Measurements from ENCODE around the gene PDE1A.
"Not testable (repeated sequence)": the region's sequence is repeated elsewhere in the genome, so short reads cannot be mapped to it uniquely, and the experiment has no call there.

PDE1A gene

DNA sequence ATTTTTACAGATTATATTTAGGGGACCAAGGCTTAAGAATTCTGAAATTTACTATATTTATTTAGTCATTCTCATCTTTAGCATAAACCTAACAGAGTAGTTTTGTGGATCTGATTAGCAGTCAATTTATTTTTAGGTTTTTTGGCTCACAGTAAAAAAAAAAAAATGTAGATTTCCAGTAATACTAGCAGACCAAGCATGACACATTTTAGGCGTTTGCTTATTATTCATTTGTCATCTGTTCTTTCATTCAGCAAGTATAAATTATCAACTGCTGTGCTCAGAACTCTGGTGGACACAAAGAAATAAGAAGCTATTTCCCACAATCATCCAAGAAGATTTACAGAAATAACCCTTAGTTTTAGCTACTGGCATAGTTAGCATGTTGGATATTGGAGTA is 20.6 kb downstream of the PDE1A start:
- DNase-seq (ENCODE audit: low read depth) = peak; percentile 25

DNA sequence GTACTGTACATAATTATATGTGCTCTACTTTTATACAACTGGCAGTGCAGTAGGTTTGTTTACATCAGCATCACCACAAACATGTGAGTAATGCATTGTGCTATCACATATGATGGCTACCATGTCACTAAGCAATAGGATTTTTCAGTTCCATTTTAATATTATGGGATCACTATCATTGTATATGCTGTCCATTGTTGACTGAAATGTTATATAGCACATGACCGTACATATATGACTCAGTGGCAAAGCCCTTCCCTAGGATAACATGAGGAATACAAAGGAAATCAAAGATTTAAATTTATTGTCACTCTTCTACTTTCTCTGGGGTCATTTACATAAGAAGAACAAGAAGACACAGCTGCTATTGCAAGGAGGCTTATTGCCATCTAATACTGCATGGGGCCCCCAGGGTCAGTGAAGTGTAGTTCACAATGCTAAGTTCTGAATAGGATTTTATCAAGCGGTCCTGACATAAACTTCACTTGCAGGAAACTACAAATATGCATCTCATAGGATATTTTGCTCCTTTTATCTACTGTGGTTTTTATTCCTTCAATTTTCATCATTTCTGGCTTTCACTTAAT is 21.8 kb downstream of the PDE1A start:
- peak; percentile 18 for DNase-seq (ENCODE audit: low read depth)

DNA sequence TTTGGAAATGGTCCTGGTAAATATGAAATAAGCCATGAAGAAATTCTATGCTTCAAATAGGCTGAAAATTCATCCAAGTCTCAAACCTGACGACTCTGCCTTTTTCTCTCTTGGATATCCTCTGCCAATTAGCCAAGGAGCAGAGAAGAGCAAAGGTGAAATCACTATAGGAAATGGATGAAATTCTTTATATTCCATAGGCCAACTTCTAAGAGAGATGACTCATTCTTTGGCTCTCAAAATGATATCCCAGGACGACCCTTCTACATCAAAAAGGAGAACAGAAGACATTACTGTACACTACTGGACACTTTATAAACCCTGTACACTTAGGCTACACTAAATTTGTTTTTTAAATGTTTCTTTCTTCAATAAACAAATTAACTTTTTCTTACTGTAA is 22.7 kb downstream of the PDE1A start:
- peak; percentile 34 for DNase-seq (ENCODE audit: low read depth)

DNA sequence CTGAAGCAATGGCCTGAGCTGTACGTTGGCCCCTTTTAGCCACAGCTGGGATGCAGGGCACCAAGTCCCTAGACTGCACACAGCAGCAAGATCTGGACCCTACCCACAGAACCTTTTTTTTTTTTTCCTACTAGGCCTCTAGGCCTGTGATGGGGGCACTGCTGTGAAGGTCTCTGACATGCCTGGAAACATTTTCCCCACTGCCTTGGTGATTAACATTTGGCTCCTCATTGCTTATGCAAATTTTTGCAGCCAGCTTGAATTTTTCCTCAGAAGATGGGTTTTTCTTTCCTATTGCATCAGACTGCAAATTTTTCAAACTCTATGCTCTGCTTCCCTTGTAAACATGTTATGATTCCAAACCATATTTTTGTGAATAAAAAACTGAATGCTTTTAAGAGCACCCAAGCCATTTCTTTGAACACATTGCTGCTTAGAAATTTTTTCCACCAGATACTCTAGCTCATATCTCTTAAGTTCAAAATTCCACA is 33.5 kb downstream of the PDE1A start:
- no peak for DNase-seq (ENCODE audit: low read depth)

DNA sequence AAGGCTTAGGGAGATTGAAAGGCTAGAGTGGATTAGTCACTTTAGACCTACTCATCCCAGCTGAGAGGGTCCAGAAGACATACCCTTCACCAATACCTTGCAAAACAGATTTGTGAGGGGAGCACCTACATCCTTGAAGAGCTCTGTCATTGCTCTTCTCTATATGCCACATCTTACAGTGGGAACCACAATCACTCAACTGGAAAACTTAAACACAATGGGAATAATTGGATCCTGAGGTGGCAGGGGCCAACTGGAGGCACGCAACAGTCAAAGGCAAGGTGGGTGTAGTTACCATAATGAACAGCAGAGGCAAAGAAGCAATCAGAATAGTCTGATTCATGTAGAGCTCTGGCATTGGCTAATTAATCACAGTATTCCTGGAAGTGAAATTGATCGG is 35.4 kb downstream of the PDE1A start:
- no peak for DNase-seq (ENCODE audit: low read depth)

DNA sequence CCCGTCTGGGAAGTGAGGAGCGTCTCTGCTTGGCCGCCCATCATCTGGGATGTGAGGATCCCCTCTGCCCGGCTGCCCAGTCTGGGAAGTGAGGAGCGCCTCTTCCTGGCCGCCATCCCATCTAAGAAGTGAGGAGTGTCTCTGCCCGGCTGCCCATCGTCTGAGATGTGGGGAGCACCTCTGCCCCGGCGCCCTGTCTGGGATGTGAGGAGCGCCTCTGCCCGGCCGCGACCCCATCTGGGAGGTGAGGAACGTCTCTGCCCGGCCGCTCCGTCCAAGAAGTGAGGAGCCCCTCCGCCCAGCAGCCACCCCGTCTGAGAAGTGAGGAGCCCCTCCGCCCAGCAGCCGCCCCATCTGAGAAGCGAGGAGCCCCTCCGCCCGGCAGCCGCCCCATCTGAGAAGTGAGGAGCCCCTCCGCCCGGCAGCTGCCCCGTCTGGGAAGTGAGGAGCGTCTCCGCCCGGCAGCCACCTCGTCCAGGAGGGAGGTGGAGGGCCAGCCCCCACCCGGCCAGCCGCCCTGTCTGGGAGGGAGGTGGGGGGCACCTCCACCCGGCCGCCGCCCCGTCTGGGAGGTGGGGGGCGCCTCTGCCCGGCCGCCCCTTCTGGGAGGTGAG is 40.5 kb downstream of the PDE1A start:
- not testable (repeated sequence) for DNase-seq (ENCODE audit: low read depth)

DNA sequence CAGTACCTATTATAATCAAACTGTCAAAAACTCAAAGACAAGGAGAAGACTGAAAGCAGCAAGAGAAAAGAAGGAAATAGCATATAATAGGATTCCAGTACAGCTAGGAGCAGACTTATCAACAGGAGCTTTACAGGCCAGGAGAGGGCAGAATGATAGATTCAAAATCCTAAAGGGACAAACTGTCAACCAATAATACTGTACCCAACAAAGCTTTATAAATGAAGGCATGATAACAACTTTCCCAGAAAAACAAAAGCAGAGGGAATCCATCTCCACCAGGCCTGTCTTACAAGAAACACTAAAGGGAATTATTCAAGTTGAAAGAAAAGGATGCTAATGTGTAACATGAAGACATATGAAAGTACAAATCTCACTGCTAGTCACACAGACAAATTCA is 42.0 kb downstream of the PDE1A start:
- no peak for DNase-seq (ENCODE audit: low read depth)

DNA sequence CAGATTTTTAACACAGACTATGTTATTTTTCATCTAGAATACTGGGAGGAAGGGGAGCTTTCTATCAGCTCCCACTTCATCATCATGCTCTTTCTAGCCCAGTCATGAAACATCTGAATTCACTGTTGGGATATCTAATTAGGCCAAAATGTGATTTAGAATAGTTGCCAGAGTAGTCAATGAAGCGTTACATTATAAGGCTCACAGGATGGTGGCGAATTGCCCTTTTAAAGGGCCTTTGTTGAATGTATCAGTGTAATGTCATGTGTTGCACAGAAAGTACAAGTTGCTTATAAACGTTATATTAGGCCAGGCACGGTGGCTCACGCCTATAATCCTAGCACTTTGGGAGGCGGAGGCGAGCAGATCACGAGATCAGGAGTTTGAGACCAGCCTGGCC is 45.6 kb downstream of the PDE1A start:
- DNase-seq (ENCODE audit: low read depth) = no peak

DNA sequence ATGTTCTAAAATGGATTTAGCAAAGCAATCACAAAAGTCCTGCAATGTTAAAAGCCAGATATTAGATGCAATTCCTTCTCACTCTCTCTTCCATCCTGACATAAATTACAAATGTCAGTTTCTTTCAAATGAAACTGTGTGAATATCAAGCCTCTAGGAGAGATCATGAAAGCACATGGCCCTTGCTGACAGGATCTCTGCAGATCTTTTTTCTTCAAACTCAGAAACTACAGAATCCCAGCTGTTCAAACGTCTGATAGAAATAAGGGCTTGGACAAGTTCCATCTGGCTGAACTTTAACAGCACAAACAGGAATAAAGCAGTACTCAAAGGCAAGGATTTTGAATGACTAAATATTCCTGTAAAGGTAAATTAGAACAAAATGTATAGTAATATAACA is 47.6 kb downstream of the PDE1A start:
- DNase-seq (ENCODE audit: low read depth) = peak; percentile 63

DNA sequence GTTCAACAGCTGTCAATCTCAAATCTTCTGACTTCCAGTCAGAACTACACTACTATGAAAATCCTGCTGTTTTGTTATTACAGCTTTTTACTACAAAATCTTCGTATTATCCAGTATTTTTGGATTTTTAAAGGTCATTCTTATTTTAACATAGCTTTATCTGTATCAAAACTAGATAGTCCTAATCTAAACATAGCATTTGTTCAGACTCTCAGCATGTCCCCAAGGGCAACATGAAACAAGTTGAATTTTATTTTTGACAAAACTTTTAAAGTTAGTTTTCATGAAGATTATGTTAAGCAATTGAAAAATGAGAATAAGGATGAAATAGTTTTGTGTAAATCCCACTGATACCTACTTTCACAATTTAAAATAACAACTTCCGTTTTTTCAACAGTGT is 48.1 kb downstream of the PDE1A start:
- no peak for DNase-seq (ENCODE audit: low read depth)

DNA sequence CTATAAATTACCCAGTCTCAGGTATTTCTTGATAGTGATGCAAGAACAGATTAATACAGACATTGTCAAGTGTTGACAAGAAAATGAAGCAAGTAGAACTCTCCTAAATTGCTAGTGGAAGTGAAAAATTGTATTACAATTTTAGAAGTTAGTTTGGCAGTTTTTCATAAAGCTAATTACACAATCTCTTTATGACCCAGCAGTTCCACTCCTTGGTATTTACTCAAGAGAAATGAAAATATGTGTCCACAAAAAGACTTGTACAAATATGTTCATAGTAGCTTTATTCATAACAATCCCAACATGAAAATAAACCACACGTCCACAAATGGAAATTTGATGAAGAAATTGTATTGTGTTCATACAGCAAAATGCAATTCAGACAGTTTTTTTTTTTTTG is 49.4 kb downstream of the PDE1A start:
- peak; percentile 14 for DNase-seq (ENCODE audit: low read depth)

DNA sequence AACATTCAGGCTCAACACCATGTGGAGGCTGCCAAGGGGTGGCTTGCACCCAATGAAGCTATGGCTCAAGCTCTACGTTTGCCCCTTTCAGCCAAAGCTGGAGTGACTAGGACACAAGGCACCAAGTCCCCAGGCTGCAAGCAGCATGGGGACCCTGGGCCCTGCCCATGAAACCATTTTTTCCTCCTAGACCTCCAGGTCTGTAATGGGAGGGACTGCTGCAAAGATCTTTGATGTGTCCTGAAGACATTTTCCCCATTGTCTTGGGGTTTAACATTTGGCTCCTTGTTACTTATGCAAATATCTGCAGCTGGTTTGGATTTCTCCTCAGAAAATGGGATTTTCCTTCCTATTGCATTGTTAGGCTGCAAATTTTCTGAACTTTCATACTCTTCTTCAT is 51.0 kb downstream of the PDE1A start:
- no peak for DNase-seq (ENCODE audit: low read depth)

DNA sequence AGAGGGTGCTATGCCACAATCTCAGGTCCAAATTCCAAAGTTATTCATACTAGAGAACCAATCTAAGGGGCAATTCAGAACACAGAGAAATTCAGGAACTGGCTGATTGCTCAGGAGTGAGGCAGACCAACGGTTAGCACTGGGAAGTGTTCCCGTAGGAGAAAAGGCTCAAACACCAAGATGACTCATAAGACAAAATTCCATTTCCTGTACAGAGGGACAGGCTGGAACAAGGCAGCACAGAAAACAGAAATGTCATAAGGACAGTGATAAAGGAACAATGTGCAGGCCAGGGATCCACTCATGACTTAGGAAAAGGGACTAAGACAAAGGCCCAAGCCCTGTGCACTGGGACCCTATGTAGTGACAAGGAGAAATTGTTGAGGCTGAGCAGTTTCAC is 54.2 kb downstream of the PDE1A start:
- peak; percentile 88 for DNase-seq (ENCODE audit: low read depth)

DNA sequence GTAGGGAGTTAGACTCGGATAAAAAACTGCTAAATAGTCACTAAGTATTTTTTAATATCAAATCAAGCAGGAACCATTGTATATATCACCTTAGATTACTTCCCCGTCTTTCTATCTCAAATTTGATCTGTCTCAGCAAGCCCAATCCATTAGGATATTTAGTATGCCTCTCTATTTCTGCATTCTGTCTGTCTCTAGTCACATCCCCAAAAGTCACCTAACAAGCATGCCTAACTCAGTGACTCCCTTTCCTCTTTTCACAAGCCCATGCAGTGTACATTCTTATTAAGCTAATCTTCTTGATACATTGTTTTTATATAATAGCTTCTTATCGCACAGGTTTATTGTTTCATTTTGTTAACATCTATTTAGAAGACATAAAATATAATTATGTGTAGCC is 57.8 kb downstream of the PDE1A start:
- no peak for DNase-seq (ENCODE audit: low read depth)

DNA sequence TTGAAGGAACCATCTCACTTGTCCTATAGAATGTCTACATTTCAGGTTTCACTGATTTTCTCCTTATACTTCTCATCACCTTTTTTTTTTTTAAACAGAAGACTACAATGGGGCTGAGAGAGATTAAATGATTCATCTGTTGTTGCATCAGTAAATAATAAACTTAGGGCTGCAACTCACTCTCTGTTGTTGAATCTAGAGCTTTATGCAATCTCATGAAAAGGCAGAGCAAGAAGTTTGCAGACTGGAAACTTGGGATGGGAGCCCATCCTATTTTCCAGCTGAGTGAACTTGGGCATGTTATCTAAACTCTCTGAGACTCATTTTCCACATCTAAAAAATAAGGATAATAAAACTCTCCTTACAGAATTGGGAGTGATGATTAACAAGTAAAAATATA is 58.4 kb downstream of the PDE1A start:
- DNase-seq (ENCODE audit: low read depth) = peak; percentile 86

DNA sequence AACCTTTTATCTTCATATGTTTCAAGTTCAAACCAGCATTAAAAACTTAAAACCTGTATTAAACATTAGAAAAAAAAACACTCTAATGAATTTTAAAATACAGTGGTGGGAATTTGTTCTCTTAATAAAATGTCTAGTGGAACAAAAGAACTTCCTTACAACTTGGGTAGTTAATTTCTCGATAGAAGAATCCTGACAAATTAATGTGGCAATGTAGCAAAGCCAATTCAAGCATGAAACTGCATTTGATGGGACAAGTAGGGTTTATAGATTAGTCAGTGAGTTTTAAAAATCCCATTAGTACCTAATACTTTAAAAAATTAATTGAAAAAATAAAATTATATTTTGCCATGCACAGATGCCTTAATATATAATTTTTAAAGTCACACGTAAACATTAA is 59.4 kb downstream of the PDE1A start:
- no peak for DNase-seq (ENCODE audit: low read depth)

DNA sequence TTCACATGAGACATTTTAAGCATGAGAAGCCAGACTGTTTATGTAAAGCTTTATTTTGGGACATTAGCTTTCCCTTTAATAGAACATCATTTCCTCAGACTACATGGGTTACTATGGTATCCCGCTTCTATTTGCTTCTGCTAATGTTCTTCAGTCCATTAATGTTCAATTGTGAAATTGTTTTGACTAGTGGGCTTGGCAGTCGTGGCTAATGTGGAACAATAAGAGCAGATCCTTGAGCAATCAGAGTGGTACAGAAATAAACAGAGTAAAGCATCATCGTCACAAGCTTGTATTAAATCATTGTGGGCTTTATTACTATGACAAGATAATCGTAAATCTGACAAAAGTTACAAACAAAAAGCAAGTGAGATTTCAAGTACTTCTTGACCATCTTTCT is 60.2 kb downstream of the PDE1A start:
- peak; percentile 100 for DNase-seq (ENCODE audit: low read depth)

DNA sequence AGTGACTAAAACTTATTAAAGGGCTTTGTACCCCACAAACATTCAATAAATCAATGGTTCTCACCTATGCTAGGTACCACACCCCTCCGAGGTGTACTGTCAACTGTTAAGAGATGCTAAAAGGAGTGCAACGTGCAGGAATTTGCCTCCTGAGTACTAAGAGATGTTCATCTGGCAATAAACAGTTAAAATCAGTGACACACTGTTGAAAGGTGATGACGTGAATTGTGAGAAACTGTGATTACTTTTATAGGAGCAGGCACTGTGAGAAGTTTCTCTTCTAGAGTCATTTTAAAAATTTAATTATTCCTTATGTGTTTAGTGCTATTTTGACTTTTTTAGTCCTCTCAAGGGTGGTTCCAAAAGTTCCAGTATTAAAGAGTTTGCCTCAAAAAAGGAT is 61.0 kb downstream of the PDE1A start:
- no peak for DNase-seq (ENCODE audit: low read depth)

DNA sequence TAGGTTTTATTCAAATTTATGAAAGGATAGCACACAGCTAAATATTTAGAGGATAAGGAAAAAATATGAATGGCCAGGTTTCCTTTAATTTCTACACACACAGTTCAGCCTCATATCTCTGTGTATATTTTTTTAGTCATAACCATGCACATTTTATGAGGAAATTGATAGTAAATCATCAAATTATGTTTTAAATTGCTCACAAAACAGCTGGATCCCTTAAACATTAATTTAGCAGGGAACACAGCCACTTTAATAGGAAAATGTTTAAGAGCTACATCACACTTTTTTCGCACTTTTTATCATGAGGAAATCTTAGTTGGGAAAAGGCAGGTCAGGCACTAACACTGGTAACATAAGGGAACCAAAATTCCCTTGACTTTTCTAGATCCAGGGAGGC is 65.4 kb downstream of the PDE1A start:
- DNase-seq (ENCODE audit: low read depth) = no peak

DNA sequence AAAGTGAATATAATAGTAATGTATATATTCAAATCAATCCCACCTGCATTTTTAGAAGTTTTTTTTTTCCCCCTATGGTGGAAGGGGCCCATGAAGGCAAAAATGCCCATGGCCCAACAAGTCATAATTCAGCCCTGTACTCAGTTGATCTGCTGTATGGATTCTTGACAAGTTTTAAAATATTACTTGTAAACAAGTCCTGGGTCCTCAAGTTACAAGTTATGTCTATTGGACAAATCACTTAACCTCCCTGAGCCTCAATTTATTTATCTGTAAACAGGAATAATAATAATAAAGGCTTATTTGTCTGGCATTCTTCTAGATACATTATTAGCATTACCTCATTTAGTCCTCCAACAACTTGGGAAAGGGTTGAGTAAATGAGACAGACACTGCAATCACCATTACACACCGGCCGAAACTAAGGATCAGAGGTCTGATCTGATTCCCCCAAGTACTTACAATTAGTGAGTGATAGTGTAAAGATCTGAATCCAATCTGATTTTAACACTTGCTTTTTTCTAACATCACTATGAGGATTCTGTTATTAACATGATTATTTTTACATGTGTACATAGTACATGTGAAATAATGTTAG is 66.1 kb downstream of the PDE1A start:
- peak; percentile 25 for DNase-seq (ENCODE audit: low read depth)

DNA sequence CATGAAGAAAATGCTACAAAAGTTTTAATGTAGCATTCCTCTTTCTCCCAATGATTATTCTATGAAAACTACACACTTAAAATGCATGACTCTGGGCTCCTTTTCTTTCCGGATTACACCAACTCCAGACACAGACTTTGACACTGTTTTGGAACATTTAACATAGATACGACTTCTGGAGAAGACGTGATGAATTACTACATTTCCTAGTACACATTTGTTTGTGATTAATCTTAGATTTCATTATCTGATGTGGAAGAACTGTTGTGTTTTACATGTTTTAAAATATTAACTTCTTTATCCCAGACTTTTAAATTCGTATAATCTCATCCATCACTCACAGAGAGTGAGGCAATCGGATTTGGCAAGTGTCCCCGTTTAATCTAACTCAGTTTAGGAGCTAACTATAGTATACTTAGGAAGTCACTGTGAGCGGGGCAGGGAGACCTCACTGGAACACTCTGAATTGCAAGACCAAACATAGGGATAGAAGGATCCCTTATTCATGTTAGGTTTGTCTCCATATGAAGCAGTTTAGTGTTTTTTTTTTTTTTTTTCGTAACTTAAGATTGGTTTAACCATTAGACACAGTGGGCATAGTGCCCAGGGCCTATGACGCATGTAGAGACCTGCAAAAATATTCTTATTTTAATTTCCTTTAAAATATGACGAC is 66.7 kb downstream of the PDE1A start:
- peak; percentile 91 for DNase-seq (ENCODE audit: low read depth)

DNA sequence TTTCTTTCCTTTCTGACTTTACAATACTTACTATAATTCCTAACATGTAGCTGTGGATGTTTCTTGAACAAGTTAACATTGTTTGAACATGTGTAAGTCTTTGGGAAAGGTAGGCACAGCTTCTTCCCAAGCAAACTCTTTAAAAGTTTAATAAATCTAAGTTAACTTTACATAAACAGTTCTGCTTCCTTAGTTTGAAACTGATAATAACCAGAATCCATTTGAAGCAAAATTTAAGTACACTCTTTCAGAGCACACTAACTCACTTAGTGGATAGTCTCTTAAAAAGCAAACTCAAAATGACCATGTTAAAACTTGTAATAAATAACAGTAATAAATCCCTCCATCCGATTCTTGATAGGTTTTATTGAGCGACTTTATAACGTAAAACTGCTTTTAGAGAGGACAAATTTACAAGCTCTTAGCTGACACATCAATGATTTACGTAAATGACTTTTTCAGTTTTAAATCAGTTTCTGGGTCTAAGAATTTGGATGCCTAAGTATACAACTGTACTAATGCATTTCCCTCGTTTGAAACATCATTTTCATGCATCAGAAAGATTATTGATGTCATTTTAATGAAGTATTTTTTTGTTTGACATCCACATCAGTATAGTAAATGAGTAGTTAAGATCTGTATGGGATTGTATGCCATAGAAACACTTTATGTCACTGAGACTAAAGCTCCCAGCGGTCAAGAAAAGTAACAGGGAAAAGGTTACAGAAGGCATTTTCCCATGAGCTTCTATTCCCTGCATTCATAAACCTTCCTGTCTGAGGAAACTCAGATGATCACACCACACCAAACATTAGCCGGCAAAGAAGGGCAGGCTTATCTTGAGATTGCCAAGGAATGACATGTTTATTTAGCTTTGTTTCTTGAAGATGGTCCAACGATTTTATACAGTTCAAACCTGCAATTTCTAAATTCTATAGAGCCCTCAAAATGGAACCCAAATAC is 67.5 kb downstream of the PDE1A start:
- peak; percentile 96 for DNase-seq (ENCODE audit: low read depth)

Measured in amniotic epithelial cell (primary cell).